Myometrial cell (primary cell): ENCODE data around the gene C9orf50. TPM values are rescaled to one million over a fixed set of nuclear protein-coding genes. Genes with fewer than 3 reads are reported as not detected.

Experiments used
- total RNA-seq: library from RNA; depleted of rRNA; stranded (reverse); fragments of >200 nt; gene quantifications from 2 replicates; pipeline ENCODE4 v1.2.3, GENCODE V29; 2015

The C9orf50 gene, protein sequence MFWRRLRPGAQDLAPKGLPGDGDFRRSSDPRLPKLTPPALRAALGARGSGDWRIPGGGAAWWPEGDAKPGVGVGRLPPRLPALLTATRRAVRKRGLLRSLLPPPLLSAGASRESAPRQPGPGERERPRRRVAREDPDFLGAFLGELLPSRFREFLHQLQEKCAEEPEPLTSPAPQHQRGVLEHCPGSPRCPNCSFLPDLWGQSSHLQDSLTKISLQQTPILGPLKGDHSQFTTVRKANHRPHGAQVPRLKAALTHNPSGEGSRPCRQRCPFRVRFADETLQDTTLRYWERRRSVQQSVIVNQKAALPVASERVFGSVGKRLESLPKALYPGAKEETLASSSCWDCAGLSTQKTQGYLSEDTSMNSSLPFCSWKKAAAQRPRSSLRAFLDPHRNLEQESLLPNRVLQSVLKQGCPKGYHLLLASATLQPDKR
- total RNA-seq = not detected in 2 replicates

DNA sequence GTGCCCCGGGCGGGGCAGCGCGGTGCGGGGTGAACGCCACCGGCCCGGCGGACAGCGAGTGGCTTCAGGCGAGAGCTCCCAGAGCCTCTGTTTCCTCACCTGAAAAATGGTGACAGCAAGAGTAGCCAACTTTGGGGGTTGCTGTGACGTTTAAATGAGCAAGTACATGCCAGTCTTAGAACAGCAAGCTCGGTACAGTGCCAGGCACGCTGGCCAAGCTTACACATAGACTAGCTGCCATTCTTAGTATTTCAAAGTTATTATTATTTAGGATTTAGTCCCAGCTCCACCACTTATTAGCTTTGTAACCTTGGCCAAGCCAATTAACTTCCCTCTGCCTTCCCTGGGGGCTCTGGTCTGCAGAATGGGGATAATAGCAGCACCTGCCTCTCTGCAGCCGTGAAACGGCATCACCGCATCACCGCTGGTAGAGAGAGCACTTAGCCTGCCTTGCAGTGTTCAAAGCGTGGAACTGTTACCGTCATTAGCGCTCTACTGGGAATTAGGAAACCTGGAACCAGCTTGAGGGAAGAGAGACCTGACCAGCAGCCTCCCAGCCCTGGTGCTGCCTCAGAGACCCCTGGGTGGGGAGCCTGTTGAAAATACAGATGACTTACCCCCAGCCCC lies at the start of gene C9orf50:
Gene C9orf50 (minus strand): TSS at position 433 of the 627 bp plus-strand sequence. CDS start 527 bp downstream, outside the sequence.

DNA sequence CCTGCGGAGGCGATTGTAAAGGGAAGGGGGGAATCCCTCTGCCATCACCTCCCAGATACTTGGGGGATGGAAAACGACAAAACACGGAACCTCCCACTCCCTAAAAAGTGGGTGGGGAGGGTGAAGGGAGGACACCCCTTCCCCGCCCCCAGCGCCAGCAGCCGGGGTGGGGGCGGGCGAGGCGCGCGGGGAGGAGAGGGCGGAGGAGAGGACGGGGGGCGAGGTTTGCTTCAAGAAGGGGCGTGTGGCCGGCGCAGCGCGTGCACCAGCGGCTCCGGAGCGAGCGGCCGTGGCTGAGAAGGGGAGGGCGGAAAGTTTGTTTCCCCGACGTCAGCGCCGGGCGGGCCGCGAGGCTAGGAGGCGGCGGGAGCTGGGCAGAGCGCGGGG lies 44.5 kb upstream of the C9orf50 start, which contains the start of gene PRRX2:
Gene PRRX2 (plus strand): TSS at position 259 of the 387 bp plus-strand sequence. CDS start 221 bp downstream, outside the sequence.

DNA sequence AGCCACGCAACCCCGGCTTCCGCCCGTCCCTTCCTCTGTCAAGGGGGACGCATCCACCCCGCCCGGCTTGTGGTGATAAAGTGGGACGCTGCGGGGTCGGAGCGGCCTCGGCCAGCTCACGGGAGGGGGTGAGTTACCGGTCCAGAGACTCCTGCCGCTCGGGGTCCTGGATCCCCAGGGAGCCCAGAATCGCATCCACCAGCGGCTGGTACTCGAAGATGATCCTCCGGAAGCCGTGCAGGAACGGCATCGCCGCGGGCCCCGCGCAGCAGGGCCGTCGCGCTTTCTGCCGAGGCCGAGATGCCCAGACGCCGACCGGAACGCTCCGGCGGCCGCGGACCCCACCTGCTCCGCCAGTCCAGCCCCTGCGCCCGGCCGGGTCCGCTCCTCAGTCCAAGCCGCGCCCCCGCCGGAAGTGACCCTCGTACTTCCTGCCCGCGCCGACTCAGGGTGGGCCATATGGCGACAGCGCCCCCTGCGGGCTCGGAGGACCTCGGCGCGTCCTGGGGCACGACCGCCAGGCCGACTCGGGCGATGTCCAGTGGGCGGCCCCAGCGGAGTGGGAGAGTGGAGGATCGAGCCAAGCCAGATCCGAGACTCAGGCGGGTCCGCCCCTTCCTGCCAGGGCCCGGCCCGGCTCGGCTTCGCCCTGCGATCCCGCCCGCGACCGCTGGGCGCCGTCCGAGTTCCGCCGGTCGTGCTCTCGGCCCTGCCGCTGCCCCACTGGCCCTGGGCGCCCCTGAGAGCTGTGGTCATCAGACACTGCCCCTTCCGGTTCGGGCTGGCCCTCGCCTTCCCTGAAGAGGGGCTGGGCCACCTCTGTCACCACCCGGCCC lies 21.1 kb upstream of the C9orf50 start, which contains the start of gene ASB6:
Gene ASB6 (minus strand): TSS at position 402 of the 836 bp plus-strand sequence. CDS start 152 bp downstream, at position 250.

DNA sequence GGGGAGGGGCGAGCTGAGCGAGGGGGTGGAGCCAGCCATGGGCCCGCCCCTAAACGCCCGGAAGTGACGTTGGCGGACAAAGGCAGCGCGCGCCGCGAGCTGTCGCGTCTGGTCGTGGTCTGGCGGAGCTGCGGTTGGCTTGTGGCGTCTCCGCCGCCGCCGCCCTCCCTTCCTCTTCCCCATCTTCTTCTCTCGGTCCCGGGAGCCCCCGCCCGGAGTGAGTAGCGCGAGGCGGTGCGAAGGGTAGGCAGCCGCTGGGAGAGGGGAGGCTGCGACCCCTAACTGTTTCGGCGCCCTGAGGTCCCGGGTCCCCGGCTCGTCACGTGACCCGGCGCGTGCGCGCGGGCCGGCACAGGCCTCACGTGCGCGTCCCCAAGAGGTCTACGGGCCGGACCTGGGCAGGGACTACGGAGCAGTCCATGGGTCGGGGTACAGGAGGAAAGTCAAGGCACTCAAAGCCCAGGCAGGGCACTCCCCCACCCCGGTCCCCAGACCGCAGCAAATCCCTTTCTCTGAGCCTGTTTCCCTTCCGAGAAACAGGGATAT lies 5.3 kb upstream of the C9orf50 start, which contains the start of gene NTMT1:
Gene NTMT1 (plus strand): TSS at position 85 of the 546 bp plus-strand sequence. CDS start 6,541 bp downstream, outside the sequence.

Other genes with a start within 250 kb of the C9orf50 start
- 103 and 113 TPM in 2 replicates for gene NTMT1, start 5.1 kb upstream of the C9orf50 start, total RNA-seq
- gene ASB6, start 21.1 kb upstream of the C9orf50 start, total RNA-seq = 23.9 and 30.3 TPM in 2 replicates
- gene PRRX2, start 44.5 kb upstream of the C9orf50 start, total RNA-seq = 1.4 TPM in 1 of 2 replicates, not detected in the other
- gene PTGES, start 131.9 kb upstream of the C9orf50 start, total RNA-seq = 4.4 and 4.9 TPM in 2 replicates
- 33.5 and 43.2 TPM in 2 replicates for gene TOR1B, start 182.1 kb upstream of the C9orf50 start, total RNA-seq
- gene TOR1A, start 203.0 kb upstream of the C9orf50 start, total RNA-seq = 70.7 and 101 TPM in 2 replicates
- 40.4 and 49.3 TPM in 2 replicates for gene C9orf78, start 214.2 kb upstream of the C9orf50 start, total RNA-seq
- 17.5 and 26.2 TPM in 2 replicates for gene USP20, start 214.4 kb upstream of the C9orf50 start, total RNA-seq